Globus pallidus (tissue), 1 donor: ENCODE measurements around the gene ACTL10.

ENCODE experiments used
- DNase-seq: peaks from one replicate; pipeline ENCODE4 v3.0.0-alpha.2; 2015; ENCODE audit warnings: low spot score

ACTL10 gene

GRCh38 chr20:33677991-33678702 lies 11.4 kb downstream of the ACTL10 start:
- DNase-seq = no peak

- no peak for DNase-seq
These were observed 13.2 kb downstream of the ACTL10 start for GRCh38 chr20:33679758-33680485.

GRCh38 chr20:33680686-33681085 lies 13.9 kb downstream of the ACTL10 start:
- no peak for DNase-seq

- DNase-seq = no peak
These were observed 14.5 kb downstream of the ACTL10 start for GRCh38 chr20:33681288-33681687.

GRCh38 chr20:33681728-33682353 lies 15.1 kb downstream of the ACTL10 start:
- DNase-seq = no peak

- no peak for DNase-seq
These were observed 18.0 kb downstream of the ACTL10 start for GRCh38 chr20:33684533-33685327.

- no peak for DNase-seq
These were observed 18.8 kb downstream of the ACTL10 start for GRCh38 chr20:33685328-33686099.

- DNase-seq = peak; percentile 94
These were observed 19.6 kb downstream of the ACTL10 start, which contains the start of gene E2F1 for GRCh38 chr20:33686100-33686983. TSS of gene E2F1 (minus strand) at chr20:33686385. CDS start at chr20:33686264, 121 bp downstream.

GRCh38 chr20:33686984-33687366 lies 20.2 kb downstream of the ACTL10 start:
- DNase-seq = no peak

GRCh38 chr20:33687370-33687915 lies 20.7 kb downstream of the ACTL10 start:
- DNase-seq = no peak

GRCh38 chr20:33687993-33688937 lies 21.5 kb downstream of the ACTL10 start:
- no peak for DNase-seq

GRCh38 chr20:33688938-33689424 lies 22.2 kb downstream of the ACTL10 start:
- DNase-seq = no peak

GRCh38 chr20:33689493-33689892 lies 22.8 kb downstream of the ACTL10 start:
- DNase-seq = no peak

GRCh38 chr20:33689973-33690372 lies 23.2 kb downstream of the ACTL10 start:
- peak; percentile 87 for DNase-seq

- no peak for DNase-seq
These were observed 26.5 kb downstream of the ACTL10 start for GRCh38 chr20:33693289-33693688.

- peak; percentile 90 for DNase-seq
These were observed 27.2 kb downstream of the ACTL10 start for GRCh38 chr20:33693741-33694638.

GRCh38 chr20:33694639-33695012 lies 27.9 kb downstream of the ACTL10 start:
- no peak for DNase-seq

GRCh38 chr20:33696448-33696847 lies 29.7 kb downstream of the ACTL10 start:
- no peak for DNase-seq
